Measurements from ENCODE around the gene FKBP4. TPM values are rescaled to one million over a fixed set of nuclear protein-coding genes. Genes with fewer than 3 reads are reported as not detected.

FKBP4 gene
- total and polyA plus RNA-seq, 2 of the 13 experiments (the other 11 are each of a cell fraction or from before 2014, with no cell fraction given), result 25.7 to 66.1 TPM

- TF ChIP-seq BATF2 (CRISPR knock-in tag; IDR thresholded peaks at IDR 0.05) (peak; percentile 100), ZNF503 (CRISPR knock-in tag; IDR thresholded peaks at IDR 0.05) (peak; percentile 99), ZNF556 (CRISPR knock-in tag; IDR thresholded peaks at IDR 0.05; ENCODE audit: borderline replicate concordance) (peak; percentile 95), ZNF468 (CRISPR knock-in tag; IDR thresholded peaks at IDR 0.05) (peak; percentile 100), PLSCR1 (CRISPR knock-in tag; IDR thresholded peaks at IDR 0.05; ENCODE audit: borderline replicate concordance) (peak; percentile 99), FOSL1 (CRISPR knock-in tag; IDR thresholded peaks at IDR 0.05; ENCODE audit: borderline replicate concordance) (peak; percentile 93), ZNF296 (CRISPR knock-in tag; conservative IDR thresholded peaks at IDR 0.05) (peak; percentile 100), TEAD3 (CRISPR knock-in tag; optimal IDR thresholded peaks at IDR 0.05; ENCODE audit: borderline replicate concordance) (peak; percentile 95), SOX6 (IDR thresholded peaks at IDR 0.05) (no peak), SOX6 (CRISPR knock-in tag; IDR thresholded peaks at IDR 0.05) (peak; percentile 86), IKZF1 (IDR thresholded peaks at IDR 0.05) (no peak), ZNF510 (CRISPR knock-in tag; IDR thresholded peaks at IDR 0.05; ENCODE audit: low read depth) (peak; percentile 100), RFX3 (CRISPR knock-in tag; IDR thresholded peaks at IDR 0.05) (peak; percentile 75), ZEB1 (IDR thresholded peaks at IDR 0.05; ENCODE audit: insufficient replicate concordance, low read depth) (no peak), EP300 (IDR thresholded peaks at IDR 0.05; ENCODE audit: low read depth in 2 of 2, low read length in 2 of 2) (no peak), EP300 (CRISPR knock-in tag; IDR thresholded peaks at IDR 0.05; ENCODE audit: borderline replicate concordance) (peak; percentile 83), ZNF326 (CRISPR knock-in tag; IDR thresholded peaks at IDR 0.05; ENCODE audit: borderline replicate concordance) (peak; percentile 97), SP2 (CRISPR knock-in tag; IDR thresholded peaks at IDR 0.05) (peak; percentile 71), ZFP91 (CRISPR knock-in tag; IDR thresholded peaks at IDR 0.05; ENCODE audit: borderline replicate concordance) (peak; percentile 94), KMT2A (CRISPR knock-in tag; IDR thresholded peaks at IDR 0.05) (peak; percentile 97), ZNF512B (CRISPR knock-in tag; IDR thresholded peaks at IDR 0.05; ENCODE audit: borderline replicate concordance) (peak; percentile 88; the same call in 1 of the 2 replicates), ZNF598 (CRISPR knock-in tag; IDR thresholded peaks at IDR 0.05; ENCODE audit: borderline replicate concordance) (peak; percentile 99), SALL1 (CRISPR knock-in tag; IDR thresholded peaks at IDR 0.05) (peak; percentile 100)
These were observed 41.9 kb upstream of the FKBP4 start (continued) for GRCh38 chr12:2752676-2753371.

Measured in HepG2 (cell line).